NCI-H1105 (cell line): ENCODE measurements around the gene C10orf62.
"Not testable (repeated sequence)": the region's sequence is repeated elsewhere in the genome, so short reads cannot be mapped to it uniquely, and the experiment has no call there.

Experiments
- DNase-seq: peaks from one replicate; lab custom pipeline; 2025; lab: John Stamatoyannopoulos, UW

Gene C10orf62

DNA sequence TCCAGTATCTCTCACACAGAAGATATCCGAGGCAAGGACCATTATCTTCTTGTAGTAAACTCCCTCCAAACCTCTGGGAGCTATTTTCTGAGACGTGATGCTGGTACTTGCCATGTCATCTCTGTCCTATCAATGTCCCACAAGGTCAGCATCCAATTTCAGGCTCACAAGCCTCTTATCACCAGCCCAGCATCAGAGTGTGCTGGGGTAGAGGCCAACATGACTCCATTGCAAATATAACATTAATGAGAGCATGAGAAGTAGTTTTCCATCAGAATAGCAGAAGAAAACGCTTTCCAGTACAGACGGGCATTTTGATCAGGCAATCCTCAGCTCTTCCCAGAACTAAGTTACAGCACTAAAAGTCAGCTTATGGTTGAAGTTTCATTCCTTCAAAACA is 38.2 kb downstream of the C10orf62 start:
- DNase-seq, result no peak

DNA sequence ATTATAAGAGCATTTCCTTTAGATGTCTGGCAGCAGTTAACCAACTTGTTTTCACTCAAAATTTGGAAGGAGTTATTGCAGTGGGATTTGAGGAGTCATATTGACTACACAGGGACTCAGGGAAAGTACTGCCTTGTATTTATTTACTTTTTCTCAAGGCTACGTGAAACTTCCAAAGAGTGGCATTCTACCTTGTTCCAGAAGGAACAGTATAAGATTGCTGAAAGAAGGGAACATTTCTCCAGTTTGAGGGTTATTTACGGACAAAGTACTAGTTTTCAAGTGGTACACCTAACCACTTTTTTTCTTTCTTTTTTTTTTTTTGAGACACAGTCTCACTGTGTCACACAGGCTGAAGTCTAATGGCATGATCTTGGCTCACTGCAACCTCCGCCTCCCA is 38.7 kb downstream of the C10orf62 start:
- no peak for DNase-seq

DNA sequence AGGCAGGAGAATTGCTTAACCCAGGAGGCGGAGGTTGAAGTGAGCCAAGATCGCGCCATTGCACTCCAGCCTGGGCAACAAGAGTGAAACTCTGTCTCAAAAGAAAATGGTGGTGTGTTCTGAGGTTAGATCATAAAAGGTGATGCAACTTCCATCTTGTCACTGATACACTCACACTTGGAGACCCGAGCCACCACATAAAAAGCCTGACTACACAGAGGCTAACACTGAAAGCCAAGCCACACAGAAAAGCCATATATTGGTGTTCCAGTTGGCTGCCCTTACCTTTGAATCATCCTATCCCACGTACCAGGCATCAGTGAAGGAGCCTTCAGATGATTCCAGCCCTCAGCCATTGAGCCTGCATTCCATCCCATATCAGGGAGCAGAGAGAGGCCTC is 39.8 kb downstream of the C10orf62 start:
- DNase-seq, result no peak

DNA sequence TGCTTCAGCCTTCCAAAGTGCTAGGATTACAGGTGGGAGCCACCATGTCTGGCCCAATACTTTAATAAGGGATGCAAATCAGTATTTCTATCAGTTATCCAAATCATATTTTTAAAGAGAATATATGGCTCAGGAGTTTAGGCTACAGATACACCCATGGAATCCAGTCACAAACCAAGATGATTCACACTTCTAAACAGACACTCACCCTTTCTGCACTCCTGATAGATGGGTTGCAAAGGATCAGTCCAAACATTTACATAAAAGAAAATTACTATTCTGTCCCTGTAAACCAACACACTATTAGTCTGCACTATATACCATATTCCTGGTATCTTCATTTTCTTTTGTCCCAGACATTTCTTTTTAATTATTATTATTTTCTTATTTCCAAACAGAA is 41.6 kb downstream of the C10orf62 start:
- no peak for DNase-seq

DNA sequence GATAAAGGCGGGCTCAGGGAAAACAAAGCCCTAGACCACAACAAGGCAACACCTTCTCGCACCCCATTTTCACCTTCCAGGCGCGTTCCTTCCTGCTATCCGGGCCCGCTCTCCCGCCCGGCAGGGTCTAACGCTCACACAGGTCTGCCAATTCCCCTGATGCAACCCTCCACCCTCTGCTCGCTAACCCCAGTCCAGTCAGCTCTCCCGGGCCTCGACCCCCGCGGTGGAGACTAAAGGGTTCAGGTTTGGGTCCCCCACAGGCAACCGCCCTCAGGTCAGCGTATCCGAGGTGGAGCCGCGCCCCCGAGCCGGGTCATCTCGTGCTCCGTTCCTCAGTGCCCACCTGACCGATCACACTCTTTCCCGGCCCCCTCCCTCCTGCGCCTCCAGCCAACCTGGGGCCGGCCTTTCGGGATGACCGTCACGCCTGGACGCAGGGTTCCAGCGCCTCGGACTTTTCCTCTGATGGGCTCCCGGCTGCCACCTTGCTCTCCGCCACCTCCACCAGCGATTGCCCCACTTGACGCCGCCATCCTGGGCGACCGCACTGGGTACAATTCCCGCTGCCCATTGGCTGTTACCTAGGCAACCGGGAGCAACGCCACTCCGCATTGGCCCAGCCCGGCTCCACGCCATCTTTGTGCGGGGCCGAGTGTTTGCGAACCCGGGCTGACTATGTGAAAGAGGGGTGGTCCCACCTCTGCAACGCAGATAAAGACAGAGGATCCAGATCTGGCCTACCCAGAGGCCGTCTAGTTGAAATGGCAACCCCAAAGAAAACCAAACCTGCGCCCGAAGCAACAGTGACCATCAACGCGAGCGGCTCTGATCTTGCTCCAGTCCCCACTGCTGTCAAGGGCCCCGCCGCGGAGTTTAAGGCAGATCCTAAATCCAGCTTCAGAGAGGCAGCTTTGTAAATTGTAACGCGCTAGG is 43.7 kb downstream of the C10orf62 start, which contains the start of gene MORN4:
Gene MORN4, minus strand, starts transcription at position 552 of the 936 bp plus-strand sequence. CDS start 13,847 bp downstream, outside the sequence.
- DNase-seq, result peak; percentile 80

DNA sequence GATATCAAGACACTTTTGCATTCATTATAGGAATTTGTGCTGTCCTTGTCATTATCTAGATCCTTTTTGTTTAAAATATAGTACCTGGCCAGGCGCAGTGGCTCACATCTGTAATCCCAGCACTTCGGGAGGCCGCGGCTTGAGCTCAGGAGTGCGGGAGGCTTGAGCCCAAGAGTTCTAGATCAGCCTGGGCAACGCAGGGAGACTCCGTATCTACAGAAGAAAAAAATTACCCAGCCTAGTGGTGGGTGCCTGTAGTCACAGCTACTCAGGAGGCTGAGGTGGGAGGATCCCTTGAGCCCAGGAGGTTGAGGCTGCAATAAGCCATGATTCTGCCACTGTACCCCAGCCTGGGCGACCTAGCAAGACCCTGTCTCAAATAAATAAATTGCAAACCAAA is 44.4 kb downstream of the C10orf62 start:
- no peak for DNase-seq

DNA sequence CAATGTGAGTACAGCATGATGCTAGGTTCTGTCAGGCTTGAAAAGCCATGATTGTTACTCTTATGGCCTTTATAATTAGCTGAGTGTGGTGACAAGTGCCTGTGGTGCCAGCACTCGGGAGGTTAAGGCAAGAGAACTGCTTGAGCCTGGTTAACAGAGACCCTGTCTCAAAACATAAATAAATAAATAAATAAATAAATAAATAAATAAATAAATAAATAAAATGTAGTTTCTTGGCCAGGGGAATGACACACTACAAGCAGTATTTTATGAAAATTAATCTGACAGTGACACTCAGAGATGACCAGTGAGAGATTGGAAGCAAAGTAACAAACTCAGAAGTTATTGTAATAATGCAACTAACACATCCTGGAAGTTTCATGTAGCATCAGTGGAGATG is 46.1 kb downstream of the C10orf62 start:
- DNase-seq, result no peak

DNA sequence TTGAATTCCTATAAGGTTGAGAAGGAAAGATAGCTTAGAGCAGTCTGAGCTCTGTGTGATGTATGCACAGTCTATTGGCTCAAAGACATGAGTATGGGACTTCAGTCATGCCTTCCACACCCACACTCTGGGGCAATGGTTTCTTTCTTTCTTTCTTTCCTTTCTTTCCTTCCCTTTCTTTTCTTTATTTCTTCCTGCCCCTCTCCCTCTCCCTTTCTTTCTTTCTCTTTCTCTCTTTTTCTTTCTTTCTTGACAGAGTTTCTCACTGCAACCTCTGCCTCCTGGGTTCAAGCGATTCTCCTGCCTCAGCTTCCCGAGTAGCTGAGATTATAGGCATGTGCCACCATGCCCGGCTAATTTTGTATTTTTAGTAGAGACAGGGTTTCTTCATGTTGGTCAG is 49.6 kb downstream of the C10orf62 start:
- DNase-seq, result not testable (repeated sequence)

DNA sequence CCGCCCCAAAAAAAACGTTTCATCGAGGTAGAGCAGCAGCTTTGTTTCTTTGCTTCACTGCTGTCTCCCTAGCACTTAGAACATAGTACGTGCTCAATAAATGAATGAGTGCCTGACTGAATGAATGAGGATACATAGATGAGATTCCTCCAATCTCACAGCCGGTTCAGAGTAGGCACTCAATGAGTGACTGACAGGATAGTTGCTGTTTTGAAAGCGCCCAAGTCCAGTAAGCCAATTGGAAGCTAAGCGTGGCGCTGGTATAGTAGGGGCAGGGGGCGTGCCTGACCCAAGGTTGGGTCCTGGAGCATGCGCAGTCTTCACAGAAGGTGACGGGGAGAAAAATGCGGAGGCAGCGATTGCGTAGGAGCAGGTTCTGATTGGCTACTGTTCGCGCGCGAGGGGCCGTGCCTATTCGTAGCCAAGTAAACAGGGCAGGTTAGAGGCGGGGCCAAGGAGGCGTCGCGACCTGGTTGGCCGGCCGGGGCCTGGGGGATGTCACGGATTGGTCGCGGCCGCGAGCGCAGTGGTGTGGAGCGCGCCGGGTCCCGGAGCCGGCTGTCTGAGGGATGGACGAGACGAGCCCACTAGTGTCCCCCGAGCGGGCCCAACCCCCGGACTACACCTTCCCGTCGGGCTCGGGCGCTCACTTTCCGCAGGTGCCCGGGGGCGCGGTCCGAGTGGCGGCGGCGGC is 50.8 kb downstream of the C10orf62 start, which contains the start of gene PI4K2A:
Gene PI4K2A, plus strand, starts transcription at position 498 of the 694 bp plus-strand sequence. Its CDS starts 72 bp downstream, at position 570.
- peak; percentile 93 for DNase-seq
